ENCODE measurements around the gene EXOC3L4. TPM values are rescaled to one million over a fixed set of nuclear protein-coding genes. Genes with fewer than 3 reads are reported as not detected.

Gene EXOC3L4
- total RNA-seq, 1 experiment from 2014 or later: 6.3 TPM

DNA sequence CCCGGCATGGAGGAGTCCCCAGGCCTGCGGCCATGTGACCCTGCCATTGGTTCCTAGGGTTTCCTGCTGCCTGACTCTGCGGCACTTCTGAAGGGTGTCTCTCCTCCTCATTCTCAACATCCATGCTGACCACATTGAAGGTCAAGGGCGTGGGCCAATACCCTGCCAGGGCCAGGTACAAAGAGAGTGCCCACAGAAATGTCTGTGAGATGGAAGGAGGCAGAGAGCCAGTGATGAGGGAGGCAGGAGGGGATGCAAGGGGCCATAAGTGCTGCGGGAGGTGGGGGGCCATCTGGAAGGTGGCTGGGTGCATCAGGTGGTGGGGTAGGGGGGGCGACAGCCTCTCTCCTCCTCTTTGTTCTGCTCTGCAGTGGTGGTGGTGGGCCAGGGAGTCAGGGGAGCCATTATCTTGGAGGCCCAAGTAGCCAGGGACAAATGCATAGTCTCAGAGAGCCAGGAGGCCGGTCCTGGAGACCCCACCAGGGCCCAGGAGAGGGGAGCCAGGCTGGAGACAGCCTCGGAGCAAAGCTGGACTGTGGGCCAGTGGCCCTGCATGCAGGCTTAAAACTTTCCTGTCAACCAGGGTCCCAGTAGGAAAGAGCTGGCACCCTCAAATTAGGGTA, 24.2 kb upstream of the EXOC3L4 start:
- Mint-ChIP-seq H3K4me1 (ENCODE audit: low read depth, unreplicated experiment) (peaks cover 9% of the 10 kb centered on the region), H3K9me3 (ENCODE audit: unreplicated experiment) (no peaks in the 10 kb centered on the region), H3K27ac (ENCODE audit: unreplicated experiment) (no peak overlapping the region), H3K27me3 (ENCODE audit: insufficient read depth, unreplicated experiment) (no peaks in the 10 kb centered on the region), H3K4me3 (ENCODE audit: unreplicated experiment) (no peak overlapping the region), H3K36me3 (ENCODE audit: insufficient read depth, unreplicated experiment) (no peaks in the 10 kb centered on the region)
- TF ChIP-seq, protein P1, sequence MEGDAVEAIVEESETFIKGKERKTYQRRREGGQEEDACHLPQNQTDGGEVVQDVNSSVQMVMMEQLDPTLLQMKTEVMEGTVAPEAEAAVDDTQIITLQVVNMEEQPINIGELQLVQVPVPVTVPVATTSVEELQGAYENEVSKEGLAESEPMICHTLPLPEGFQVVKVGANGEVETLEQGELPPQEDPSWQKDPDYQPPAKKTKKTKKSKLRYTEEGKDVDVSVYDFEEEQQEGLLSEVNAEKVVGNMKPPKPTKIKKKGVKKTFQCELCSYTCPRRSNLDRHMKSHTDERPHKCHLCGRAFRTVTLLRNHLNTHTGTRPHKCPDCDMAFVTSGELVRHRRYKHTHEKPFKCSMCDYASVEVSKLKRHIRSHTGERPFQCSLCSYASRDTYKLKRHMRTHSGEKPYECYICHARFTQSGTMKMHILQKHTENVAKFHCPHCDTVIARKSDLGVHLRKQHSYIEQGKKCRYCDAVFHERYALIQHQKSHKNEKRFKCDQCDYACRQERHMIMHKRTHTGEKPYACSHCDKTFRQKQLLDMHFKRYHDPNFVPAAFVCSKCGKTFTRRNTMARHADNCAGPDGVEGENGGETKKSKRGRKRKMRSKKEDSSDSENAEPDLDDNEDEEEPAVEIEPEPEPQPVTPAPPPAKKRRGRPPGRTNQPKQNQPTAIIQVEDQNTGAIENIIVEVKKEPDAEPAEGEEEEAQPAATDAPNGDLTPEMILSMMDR (IDR thresholded peaks at IDR 0.05; ENCODE audit: insufficient read depth in 1 of 2, low read depth in 1 of 2, low read length in 1 of 2, severe bottlenecking in 1 of 2, unreplicated experiment in 1 of 2): no peak
- no peaks in the 10 kb centered on the region; the same call in 1 of the 2 replicates for H3K27me3 ChIP-seq (replicated peaks; ENCODE audit: control insufficient read depth, insufficient read depth, low read length)
- ChIA-PET CTCF (no interaction called here), POLR2A (no interaction called here)
- no peaks in the 10 kb centered on the region for H3K9me3 ChIP-seq
- H3K4me3 ChIP-seq (ENCODE audit: low read depth, low read length): no peak overlapping the region
- BruUV-seq (replicated peaks): no TSS peak
- no peak for DNase-seq
- H3K36me3 ChIP-seq (ENCODE audit: control insufficient read depth, insufficient read depth, low read length): no peaks in the 10 kb centered on the region
- H3K4me1 ChIP-seq: peaks cover 8% of the 10 kb centered on the region
- intact Hi-C loops (cut with micrococcal nuclease; ENCODE audit: unreplicated experiment): no loop called here

DNA sequence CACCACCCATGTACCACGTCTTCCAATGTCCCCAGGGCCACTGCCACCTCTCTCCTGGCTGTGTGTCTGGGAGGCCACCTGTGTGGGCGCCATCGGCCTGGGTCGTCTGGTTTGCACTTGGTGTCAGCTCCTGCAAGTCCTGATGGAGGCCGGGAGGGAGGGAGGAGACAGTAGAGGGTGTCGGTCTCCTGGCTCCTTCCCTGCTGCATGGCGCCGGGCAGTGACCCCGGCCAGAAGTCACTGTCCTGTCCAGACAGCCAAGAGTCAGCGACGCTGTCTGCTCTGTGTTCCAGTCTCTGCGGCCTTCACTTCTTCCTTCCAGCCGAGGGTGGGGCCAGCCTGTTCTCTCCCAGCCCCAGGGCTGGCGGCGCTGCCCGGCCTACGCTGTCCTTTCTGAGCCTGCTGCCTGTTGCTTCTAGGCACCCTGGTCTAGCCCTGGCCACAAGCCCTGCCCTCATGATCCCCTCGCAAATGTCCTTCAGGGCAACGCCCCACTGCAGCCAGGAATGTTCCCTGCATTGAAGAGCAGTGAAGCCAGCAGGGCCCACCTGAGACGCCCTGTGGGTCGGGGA, 23.5 kb upstream of the EXOC3L4 start:
- no TSS peak for BruUV-seq (replicated peaks)
- H3K9me3 Mint-ChIP-seq (ENCODE audit: unreplicated experiment): no peaks in the 10 kb centered on the region
- no peak overlapping the region for H3K4me3 Mint-ChIP-seq (ENCODE audit: unreplicated experiment)
- intact Hi-C loops (cut with micrococcal nuclease; ENCODE audit: unreplicated experiment): no loop called here
- Histone ChIP-seq H3K27me3 (replicated peaks; ENCODE audit: control insufficient read depth, insufficient read depth, low read length) (no peaks in the 10 kb centered on the region), H3K4me1 (peaks cover 8% of the 10 kb centered on the region), H3K9me3 (no peaks in the 10 kb centered on the region), H3K4me3 (ENCODE audit: low read depth, low read length) (no peak overlapping the region), H3K36me3 (ENCODE audit: control insufficient read depth, insufficient read depth, low read length) (no peaks in the 10 kb centered on the region)
- no peak overlapping the region for H3K27ac Mint-ChIP-seq (ENCODE audit: unreplicated experiment)
- no peak for DNase-seq
- no peaks in the 10 kb centered on the region for H3K36me3 Mint-ChIP-seq (ENCODE audit: insufficient read depth, unreplicated experiment)
- ChIA-PET CTCF (no interaction called here), POLR2A (no interaction called here)
- TF ChIP-seq, protein P1 (IDR thresholded peaks at IDR 0.05; ENCODE audit: insufficient read depth in 1 of 2, low read depth in 1 of 2, low read length in 1 of 2, severe bottlenecking in 1 of 2, unreplicated experiment in 1 of 2): no peak
- H3K27me3 Mint-ChIP-seq (ENCODE audit: insufficient read depth, unreplicated experiment): no peaks in the 10 kb centered on the region
- H3K4me1 Mint-ChIP-seq (ENCODE audit: low read depth, unreplicated experiment): peaks cover 9% of the 10 kb centered on the region

DNA sequence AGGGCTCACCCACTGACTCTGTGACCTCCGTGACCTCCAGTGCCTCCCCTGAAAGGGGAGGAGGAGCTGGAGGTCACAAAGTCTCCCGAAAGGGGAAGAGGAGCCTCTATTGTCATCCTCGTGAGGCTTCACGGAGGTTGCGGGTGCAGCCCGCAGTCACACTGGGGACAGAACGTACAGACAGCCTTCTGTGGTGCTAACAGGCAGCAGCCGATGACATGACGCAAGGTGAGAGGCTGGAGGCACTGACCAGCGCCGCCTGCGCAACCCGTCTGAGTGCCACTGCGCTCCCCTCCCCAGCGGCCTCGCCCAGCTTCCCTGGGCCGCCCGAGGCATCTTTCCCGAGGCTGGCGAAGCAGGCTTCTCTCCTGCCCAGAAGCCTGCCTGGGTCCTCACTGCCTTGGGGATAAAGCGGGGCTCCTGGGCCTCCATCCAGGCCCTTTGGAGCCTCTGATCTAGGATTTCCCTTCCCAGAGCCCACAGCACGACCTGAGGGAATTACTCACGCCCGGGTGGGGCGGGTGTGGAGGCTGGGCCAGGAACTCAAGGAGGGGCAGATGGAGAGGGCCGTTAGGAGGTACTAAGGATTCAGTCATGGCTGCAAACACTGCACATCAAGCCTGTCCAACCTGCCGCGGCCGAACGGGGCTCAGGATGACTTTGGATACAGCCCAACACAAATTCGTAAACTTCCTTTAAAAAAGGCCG, 22.8 kb upstream of the EXOC3L4 start:
- ChIA-PET CTCF (no interaction called here), POLR2A (no interaction called here)
- H3K4me1 ChIP-seq: peaks cover 8% of the 10 kb centered on the region

More for the DNA sequence above, 22.8 kb upstream of the EXOC3L4 start:
- no peak overlapping the region for H3K4me3 Mint-ChIP-seq (ENCODE audit: unreplicated experiment)
- H3K27ac Mint-ChIP-seq (ENCODE audit: unreplicated experiment): no peak overlapping the region
- TF ChIP-seq, protein P1 (IDR thresholded peaks at IDR 0.05; ENCODE audit: insufficient read depth in 1 of 2, low read depth in 1 of 2, low read length in 1 of 2, severe bottlenecking in 1 of 2, unreplicated experiment in 1 of 2): no peak
- BruUV-seq (replicated peaks): no TSS peak
- no peaks in the 10 kb centered on the region for H3K36me3 ChIP-seq (ENCODE audit: control insufficient read depth, insufficient read depth, low read length)
- H3K9me3 ChIP-seq: no peaks in the 10 kb centered on the region
- H3K4me3 ChIP-seq (ENCODE audit: low read depth, low read length): no peak overlapping the region
- DNase-seq: no peak
- H3K36me3 Mint-ChIP-seq (ENCODE audit: insufficient read depth, unreplicated experiment): no peaks in the 10 kb centered on the region
- no peaks in the 10 kb centered on the region for H3K27me3 Mint-ChIP-seq (ENCODE audit: insufficient read depth, unreplicated experiment)
- H3K4me1 Mint-ChIP-seq (ENCODE audit: low read depth, unreplicated experiment): peaks cover 9% of the 10 kb centered on the region
- no peaks in the 10 kb centered on the region for H3K27me3 ChIP-seq (replicated peaks; ENCODE audit: control insufficient read depth, insufficient read depth, low read length)
- H3K9me3 Mint-ChIP-seq (ENCODE audit: unreplicated experiment): no peaks in the 10 kb centered on the region
- intact Hi-C loops (cut with micrococcal nuclease; ENCODE audit: unreplicated experiment): no loop called here
